DND-41 (cell line): ENCODE results near the gene JAK1.

Experiments used
- ATAC-seq: fragments of 200-7000 bp; cut with Tn5 transposase; 3 replicates; pipeline ENCODE4 v1.9.1; 2021; ENCODE audit warnings: low read depth; ENCODE audit not compliant: insufficient read depth
- DNase-seq: peaks from one replicate; pipeline ENCODE4 v3.0.0-alpha.2; 2020
- H2AFZ ChIP-seq: 2 replicates; pipeline ENCODE4 v1.6.0; 2012; ENCODE audit warnings: low read depth, low read length
- H3K27ac ChIP-seq: 2 replicates; pipeline ENCODE4 v1.5.1; 2012; ENCODE audit warnings: low read length, inconsistent platforms
- H3K27me3 ChIP-seq: fragments of 200-600 bp; sonication (generic); 2 replicates; pipeline ENCODE4 v1.6.0; 2012; ENCODE audit warnings: low read length, mild to moderate bottlenecking, inconsistent platforms; ENCODE audit not compliant: insufficient read depth, poor library complexity
- H3K36me3 ChIP-seq: 2 replicates; pipeline ENCODE4 v1.5.1; 2012; ENCODE audit warnings: low read length, inconsistent platforms; ENCODE audit not compliant: insufficient read depth
- H3K4me1 ChIP-seq: 2 replicates; pipeline ENCODE4 v1.5.1; 2012; ENCODE audit warnings: mild to moderate bottlenecking, low read length; ENCODE audit not compliant: insufficient read depth
- H3K4me2 ChIP-seq: 2 replicates; pipeline ENCODE4 v1.6.0; 2012; ENCODE audit warnings: mild to moderate bottlenecking, moderate library complexity, low read length, inconsistent platforms; ENCODE audit not compliant: insufficient read depth
- H3K4me3 ChIP-seq, 2 experiments: fragments of 200-600 bp in 1 of 2; shearing (Covaris generic) in 1 of 2; 2 replicates each; pipeline ENCODE4 v1.5.1; 2012 to 2016; ENCODE audit warnings: inconsistent platforms in 2 of 2, low read length in 2 of 2, mild to moderate bottlenecking in 2 of 2, low read depth in 1 of 2, moderate library complexity in 1 of 2
- H3K79me2 ChIP-seq: 2 replicates; pipeline ENCODE4 v1.6.0; 2012; ENCODE audit warnings: low read length, inconsistent platforms; ENCODE audit not compliant: insufficient read depth
- H3K9ac ChIP-seq: 2 replicates; pipeline ENCODE4 v1.6.0; 2012; ENCODE audit warnings: low read depth, mild to moderate bottlenecking, inconsistent platforms, low read length, moderate library complexity
- H3K9me3 ChIP-seq: 2 replicates; pipeline ENCODE4 v1.5.1; 2012; ENCODE audit warnings: low read length, moderate library complexity, mild to moderate bottlenecking, inconsistent platforms; ENCODE audit not compliant: insufficient read depth, severe bottlenecking
- H4K20me1 ChIP-seq: 2 replicates; pipeline ENCODE4 v1.6.0; 2012; ENCODE audit warnings: low read length; ENCODE audit not compliant: insufficient read depth
- EZH2 ChIP-seq: IDR thresholded peaks from 3 replicates; pipeline ENCODE4 v1.6.1; 2012; ENCODE audit warnings: borderline replicate concordance, low read depth, mild to moderate bottlenecking, moderate library complexity, low read length, inconsistent platforms; ENCODE audit not compliant: severe bottlenecking
- TF ChIP-seq, protein P1 (sequence below): IDR thresholded peaks from 2 replicates; pipeline ENCODE4 v1.5.1; 2012; ENCODE audit warnings: borderline replicate concordance, low read length, moderate library complexity, mild to moderate bottlenecking; ENCODE audit not compliant: poor library complexity, severe bottlenecking; ENCODE audit errors: extremely low read depth

Gene JAK1

DNA sequence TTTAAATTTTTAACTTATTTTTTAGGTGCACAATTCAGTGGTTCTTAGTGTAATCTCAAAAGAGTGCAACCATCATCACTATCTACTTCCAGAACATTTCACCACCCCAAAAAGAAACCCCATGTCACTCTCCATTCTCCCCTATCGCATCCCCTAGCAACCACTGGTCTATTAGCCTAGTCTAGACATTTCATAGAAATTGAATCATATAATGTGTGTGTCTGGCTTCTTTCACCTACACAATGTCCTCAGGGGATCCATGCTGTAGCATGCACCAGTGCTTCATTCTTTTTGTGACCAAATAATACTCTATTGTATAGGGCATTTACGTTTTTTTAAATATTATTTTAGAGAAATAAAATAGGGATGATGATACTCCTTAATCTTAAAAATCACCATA lies 64.7 kb downstream of the JAK1 start:
- TF ChIP-seq, protein P1, sequence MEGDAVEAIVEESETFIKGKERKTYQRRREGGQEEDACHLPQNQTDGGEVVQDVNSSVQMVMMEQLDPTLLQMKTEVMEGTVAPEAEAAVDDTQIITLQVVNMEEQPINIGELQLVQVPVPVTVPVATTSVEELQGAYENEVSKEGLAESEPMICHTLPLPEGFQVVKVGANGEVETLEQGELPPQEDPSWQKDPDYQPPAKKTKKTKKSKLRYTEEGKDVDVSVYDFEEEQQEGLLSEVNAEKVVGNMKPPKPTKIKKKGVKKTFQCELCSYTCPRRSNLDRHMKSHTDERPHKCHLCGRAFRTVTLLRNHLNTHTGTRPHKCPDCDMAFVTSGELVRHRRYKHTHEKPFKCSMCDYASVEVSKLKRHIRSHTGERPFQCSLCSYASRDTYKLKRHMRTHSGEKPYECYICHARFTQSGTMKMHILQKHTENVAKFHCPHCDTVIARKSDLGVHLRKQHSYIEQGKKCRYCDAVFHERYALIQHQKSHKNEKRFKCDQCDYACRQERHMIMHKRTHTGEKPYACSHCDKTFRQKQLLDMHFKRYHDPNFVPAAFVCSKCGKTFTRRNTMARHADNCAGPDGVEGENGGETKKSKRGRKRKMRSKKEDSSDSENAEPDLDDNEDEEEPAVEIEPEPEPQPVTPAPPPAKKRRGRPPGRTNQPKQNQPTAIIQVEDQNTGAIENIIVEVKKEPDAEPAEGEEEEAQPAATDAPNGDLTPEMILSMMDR: no peak
- no peak for TF ChIP-seq EZH2
- no peak overlapping the region for H3K4me2 ChIP-seq

DNA sequence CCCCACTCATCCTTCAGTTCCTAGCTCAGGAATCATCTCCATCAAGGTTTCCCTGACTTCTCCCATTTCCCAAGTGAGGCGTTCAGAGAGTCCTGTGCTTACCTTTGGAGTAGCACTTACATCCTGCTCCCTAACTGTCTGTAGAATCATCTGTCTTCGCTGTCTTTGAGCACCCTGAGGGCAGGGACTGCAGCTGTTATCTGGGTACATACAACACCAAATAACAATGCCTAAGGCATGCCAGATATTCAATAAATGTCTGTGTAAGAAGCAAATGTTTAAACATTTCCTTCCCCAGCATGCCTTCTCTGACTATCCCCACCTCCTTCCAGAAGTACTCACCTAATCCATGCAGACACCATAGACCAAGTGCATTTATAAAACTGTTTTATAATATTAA lies 65.4 kb downstream of the JAK1 start:
- Histone ChIP-seq H4K20me1 (peaks cover 91% of the 10 kb centered on the region), H3K9ac (no peak overlapping the region), H3K27me3 (no peaks in the 10 kb centered on the region), H3K9me3 (no peaks in the 10 kb centered on the region), H3K79me2 (peaks cover 86% of the 10 kb centered on the region), H3K4me3 (no peak overlapping the region), H2AFZ (no peak overlapping the region), H3K4me2 (no peak overlapping the region), H3K4me1 (no peaks in the 10 kb centered on the region), H3K36me3 (no peaks in the 10 kb centered on the region), H3K27ac (no peak overlapping the region)
- no peak for DNase-seq
- TF ChIP-seq, protein P1: no peak
- no peak for TF ChIP-seq EZH2
- no peak for ATAC-seq

More for the DNA sequence above, 64.7 kb downstream of the JAK1 start:
- no peaks in the 10 kb centered on the region for H3K9me3 ChIP-seq
- peaks cover 85% of the 10 kb centered on the region for H3K79me2 ChIP-seq
- no peaks in the 10 kb centered on the region for H3K4me1 ChIP-seq
- H3K36me3 ChIP-seq: no peaks in the 10 kb centered on the region
- H3K27me3 ChIP-seq: no peaks in the 10 kb centered on the region
- DNase-seq: no peak
- H2AFZ ChIP-seq: no peak overlapping the region
- H3K4me3 ChIP-seq: no peak overlapping the region
- H3K9ac ChIP-seq: no peak overlapping the region
- no peak for ATAC-seq
- H4K20me1 ChIP-seq: peaks cover 90% of the 10 kb centered on the region
- no peak overlapping the region for H3K27ac ChIP-seq

DNA sequence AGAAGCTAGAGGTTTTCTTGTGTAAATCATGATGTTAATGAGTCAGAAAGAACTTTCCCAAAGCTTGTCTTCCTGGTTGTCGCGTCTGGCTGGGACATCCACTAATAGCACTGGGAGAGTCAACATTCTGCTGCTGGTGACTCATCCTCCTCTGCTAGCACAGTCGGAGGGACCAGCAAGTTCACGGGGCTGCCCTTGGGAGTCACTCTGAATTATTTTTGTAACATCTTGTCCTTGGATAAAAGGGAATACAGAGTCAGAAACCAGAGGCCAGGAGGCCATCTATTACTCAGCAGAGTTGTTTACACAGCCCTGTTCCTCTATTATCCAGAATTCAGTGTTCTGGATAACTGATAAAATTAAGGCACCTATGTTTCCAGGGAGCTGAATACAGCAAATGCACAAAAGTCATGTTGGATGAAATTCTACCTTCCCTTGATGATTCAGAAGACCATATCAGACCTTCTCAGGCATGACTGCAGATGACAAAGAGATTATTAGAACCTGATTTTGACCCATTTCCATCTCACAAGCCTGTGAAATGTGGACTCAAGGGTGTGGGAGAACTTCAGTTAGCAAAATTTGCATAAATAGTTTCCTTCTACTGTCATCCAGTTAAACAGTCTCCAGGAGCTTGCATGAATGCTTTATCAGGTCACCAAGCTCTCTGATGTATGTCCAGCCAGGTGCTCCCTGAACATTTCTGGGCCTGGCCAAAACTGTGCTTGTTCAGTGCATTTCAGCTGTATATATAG lies 68.1 kb downstream of the JAK1 start:
- DNase-seq (no peak), ATAC-seq (no peak)
- Histone ChIP-seq H3K27me3 (no peaks in the 10 kb centered on the region), H3K4me1 (no peaks in the 10 kb centered on the region), H4K20me1 (peaks cover 93% of the 10 kb centered on the region), H3K9me3 (no peaks in the 10 kb centered on the region), H2AFZ (no peak overlapping the region), H3K79me2 (peaks cover 90% of the 10 kb centered on the region), H3K4me2 (no peak overlapping the region), H3K4me3 (no peak overlapping the region), H3K36me3 (no peaks in the 10 kb centered on the region), H3K9ac (no peak overlapping the region), H3K27ac (no peak overlapping the region)
- TF ChIP-seq, protein P1: no peak
- no peak for TF ChIP-seq EZH2
